Lower leg skin (tissue), 3 donors: ENCODE data around the gene NCBP3.

Source experiments
- CTCF ChIP-seq, 3 donors: fragments of 450-650 bp; IDR thresholded peaks; one replicate each; pipeline ENCODE4 v1.5.1; 2016; ENCODE audit warnings: antibody characterized with exemption in 3 of 3, mild to moderate bottlenecking in 3 of 3, moderate library complexity in 2 of 3
- POLR2A ChIP-seq, 2 donors: fragments of 450-650 bp; IDR thresholded peaks; one replicate each; pipeline ENCODE4 v1.6.1; 2016 to 2017; ENCODE audit warnings: antibody characterized with exemption in 2 of 2, mild to moderate bottlenecking in 1 of 2, moderate library complexity in 1 of 2

- TF ChIP-seq CTCF (IDR thresholded peaks at IDR 0.05) (no peak), POLR2A (IDR thresholded peaks at IDR 0.05) (no peak)
Observed at GRCh38 chr17:3828151-3828851, 17.7 kb downstream of the NCBP3 start.
